PC-9 (cell line): Measurements from ENCODE around the gene GALM.

Experiments
- CTCF ChIP-seq: fragments of 200-600 bp; sonication (generic); conservative IDR thresholded peaks from 2 replicates; pipeline ENCODE4 v1.6.1; 2017; ENCODE audit warnings: mixed run types, antibody characterized with exemption, mild to moderate bottlenecking, moderate library complexity
- EZH2 ChIP-seq: fragments of 200-600 bp; sonication (generic); IDR thresholded peaks from 2 replicates; pipeline ENCODE4 v1.8.0; 2017; ENCODE audit warnings: antibody characterized with exemption, low read depth

- TF ChIP-seq CTCF (no peak), EZH2 (no peak)
These were observed 619 bp downstream of the GALM start for GRCh38 chr2:38666556-38666910.
